IMR-90 (cell line): ENCODE results near the gene CASP2. TPM values are rescaled to one million over a fixed set of nuclear protein-coding genes. Genes with fewer than 3 reads are reported as not detected.

ENCODE experiments used
- ATAC-seq: fragments of 200-7000 bp; cut with Tn5 transposase; 2 replicates; pipeline ENCODE4 v1.9.1; 2020; ENCODE audit warnings: low read depth, mild to moderate bottlenecking, moderate library complexity
- BruUV-seq: library from RNA; stranded (reverse); fragments of 400-500 nt; replicated peaks from 2 replicates; lab custom pipeline; 2021; lab: Mats Ljungman, UMichigan
- CTCF ChIA-PET: fragments of 300-600 bp; formaldehyde crosslinking; extraction: SDS; loops from one replicate; lab custom pipeline; 2021; ENCODE audit warnings: antibody characterized with exemption; lab: Yijun Ruan, JAX
- POLR2A ChIA-PET: fragments of 300-600 bp; sonication (Branson Sonifier 250); formaldehyde crosslinking; loops from one replicate; lab custom pipeline; 2022; ENCODE audit warnings: antibody characterized with exemption; ENCODE audit not compliant: unreplicated experiment; lab: Charles Lee
- DNase-seq: peaks from one replicate; pipeline ENCODE4 v3.0.0; 2013
- H2AFZ ChIP-seq: replicated peaks from 2 replicates; pipeline ENCODE3; 2013; ENCODE audit warnings: low read length, mild to moderate bottlenecking; ENCODE audit not compliant: poor library complexity
- H2AK5ac ChIP-seq: 2 replicates; pipeline ENCODE4 v1.6.1; 2013; ENCODE audit warnings: low read depth, low read length, inconsistent platforms
- H2AK9ac ChIP-seq: replicated peaks from 2 replicates; pipeline ENCODE3; 2013; ENCODE audit warnings: mild to moderate bottlenecking, low read depth, low read length, moderate library complexity; ENCODE audit not compliant: poor library complexity
- H2BK120ac ChIP-seq: 2 replicates; pipeline ENCODE4 v1.6.1; 2013; ENCODE audit warnings: low read depth, low read length, inconsistent platforms
- H2BK15ac ChIP-seq: 3 replicates; pipeline ENCODE4 v1.6.1; 2013; ENCODE audit warnings: low read depth, low read length, inconsistent platforms
- H2BK20ac ChIP-seq: 2 replicates; pipeline ENCODE4 v1.6.1; 2013; ENCODE audit warnings: low read depth, mild to moderate bottlenecking, inconsistent platforms, low read length, moderate library complexity
- H2BK5ac ChIP-seq: 2 replicates; pipeline ENCODE4 v1.6.1; 2013; ENCODE audit warnings: mild to moderate bottlenecking, low read depth, low read length, inconsistent platforms; ENCODE audit not compliant: poor library complexity, severe bottlenecking
- H3K14ac ChIP-seq: replicated peaks from 2 replicates; pipeline ENCODE4 v1.6.1; 2013; ENCODE audit warnings: low read depth, low read length, inconsistent platforms
- H3K18ac ChIP-seq: 2 replicates; pipeline ENCODE4 v1.6.1; 2013; ENCODE audit warnings: low read depth, low read length, control low read depth
- H3K23ac ChIP-seq: 2 replicates; pipeline ENCODE4 v1.6.1; 2013; ENCODE audit warnings: low read depth, low read length, inconsistent platforms
- H3K27ac ChIP-seq: 2 replicates; pipeline ENCODE4 v1.5.1; 2013; ENCODE audit warnings: mild to moderate bottlenecking, control low read depth, low read length; ENCODE audit not compliant: insufficient read depth
- H3K27me3 ChIP-seq: 2 replicates; pipeline ENCODE4 v1.6.1; 2013; ENCODE audit warnings: low read length; ENCODE audit not compliant: control insufficient read depth, insufficient read depth
- H3K36me3 ChIP-seq: 2 replicates; pipeline ENCODE4 v1.6.1; 2013; ENCODE audit warnings: low read length, mixed read lengths; ENCODE audit not compliant: control insufficient read depth, insufficient read depth
- H3K4ac ChIP-seq: 2 replicates; pipeline ENCODE4 v1.6.1; 2013; ENCODE audit warnings: low read depth, low read length, inconsistent platforms
- H3K4me1 ChIP-seq: 2 replicates; pipeline ENCODE4 v1.6.1; 2013; ENCODE audit warnings: low read length, mixed read lengths; ENCODE audit not compliant: control insufficient read depth, insufficient read depth
- H3K4me2 ChIP-seq: 2 replicates; pipeline ENCODE4 v1.6.1; 2013; ENCODE audit warnings: low read depth, mild to moderate bottlenecking, control low read depth, low read length, moderate library complexity
- H3K4me3 ChIP-seq: 2 replicates; pipeline ENCODE4 v1.5.1; 2013; ENCODE audit warnings: low read depth, mild to moderate bottlenecking, control low read depth, low read length, moderate library complexity; ENCODE audit not compliant: insufficient read depth
- H3K56ac ChIP-seq: 2 replicates; pipeline ENCODE4 v1.6.1; 2013; ENCODE audit warnings: low read length, inconsistent platforms; ENCODE audit not compliant: insufficient read depth; ENCODE audit errors: extremely low read depth
- H3K79me1 ChIP-seq, 2 experiments: 2 replicates each; pipeline ENCODE4 v1.6.1; 2013; ENCODE audit warnings: low read length in 2 of 2, inconsistent platforms in 1 of 2, low read depth in 1 of 2
- H3K9ac ChIP-seq: 2 replicates; pipeline ENCODE4 v1.6.1; 2013; ENCODE audit warnings: low read depth, low read length, control low read depth
- H3K9me1 ChIP-seq: 2 replicates; pipeline ENCODE4 v1.6.1; 2013; ENCODE audit warnings: low read length, inconsistent platforms; ENCODE audit not compliant: insufficient read depth
- H3K9me3 ChIP-seq: 2 replicates; pipeline ENCODE4 v1.6.1; 2013; ENCODE audit warnings: low read length; ENCODE audit not compliant: control insufficient read depth, insufficient read depth
- H4K20me1 ChIP-seq: 2 replicates; pipeline ENCODE4 v1.6.1; 2013; ENCODE audit warnings: low read length, inconsistent platforms; ENCODE audit not compliant: insufficient read depth
- H4K5ac ChIP-seq: 2 replicates; pipeline ENCODE4 v1.6.1; 2013; ENCODE audit warnings: mild to moderate bottlenecking, low read depth, low read length, control low read depth
- H4K8ac ChIP-seq, 2 experiments: 2 replicates each; pipeline ENCODE4 v1.6.1; 2013; ENCODE audit warnings: low read depth in 2 of 2, low read length in 2 of 2, control low read depth in 1 of 2, inconsistent platforms in 1 of 2
- H4K91ac ChIP-seq: 2 replicates; pipeline ENCODE4 v1.6.1; 2013; ENCODE audit warnings: low read depth, low read length, inconsistent platforms; ENCODE audit not compliant: insufficient read depth
- MAZ ChIP-seq: IDR thresholded peaks from 2 replicates; pipeline ENCODE4 v1.6.1; 2012; ENCODE audit warnings: low read depth, mild to moderate bottlenecking, low read length, improper control_type of control experiment, moderate library complexity, borderline replicate concordance
- RAD21 ChIP-seq: IDR thresholded peaks from 2 replicates; pipeline ENCODE4 v1.6.1; 2012; ENCODE audit warnings: low read length, improper control_type of control experiment
- WGBS, 2 experiments: methylation state at CpG; one replicate each; pipeline versions ENCODE4 v1.1.5 to v1.1.7; 2013; ENCODE audit warnings: missing lambda C conversion rate in 2 of 2; ENCODE audit not compliant: insufficient read length in 1 of 2; ENCODE audit errors: extremely low coverage in 2 of 2; 5-methylcytosine and 5-hydroxymethylcytosine counted together
- dilution Hi-C: fragments of 300-500 bp; cut with HindIII; formaldehyde crosslinking; loops from one replicate; pipeline ENCODE4 v1.14.3; 2018; ENCODE audit warnings: low sequenced_read_pairs; ENCODE audit not compliant: unreplicated experiment
- in situ Hi-C: fragments of 300-500 bp; cut with MboI; formaldehyde crosslinking; loops from 3 replicates; pipeline ENCODE4 v1.14.3; 2019; ENCODE audit warnings: low sequenced_read_pairs, inconsistent platforms, mixed read lengths
- intact Hi-C: fragments of 100-400 bp; cut with micrococcal nuclease; formaldehyde crosslinking; loops from 2 replicates; pipeline ENCODE4 v1.10.0; 2022
- polyA plus RNA-seq, 3 experiments: library from polyadenylated mRNA; depleted of rRNA; stranded (reverse); fragments of >200 nt; gene quantifications; 2 replicates each; pipeline ENCODE4 v1.2.3, GENCODE V29; 2012; ENCODE audit warnings: low replicate concordance in 1 of 3
- total RNA-seq: library from RNA; depleted of rRNA; stranded (reverse); fragments of >200 nt; gene quantifications from 2 replicates; pipeline ENCODE4 v1.2.3, GENCODE V29; 2012
- TF ChIP-seq, protein P1 (sequence below): fragments of 150-350 bp; IDR thresholded peaks from 2 replicates; pipeline ENCODE4 v1.6.1; 2017; ENCODE audit warnings: mild to moderate bottlenecking, antibody characterized with exemption, low read length, low read depth
- TF ChIP-seq, protein P2 (sequence below): conservative IDR thresholded peaks from 2 replicates; pipeline ENCODE4 v1.5.1; 2012; ENCODE audit warnings: mild to moderate bottlenecking, low read depth, low read length, improper control_type of control experiment

Gene CASP2
- total and polyA plus RNA-seq, 2 of the 4 experiments (the other 2 are of a cell fraction): 15.4 to 25.6 TPM

DNA sequence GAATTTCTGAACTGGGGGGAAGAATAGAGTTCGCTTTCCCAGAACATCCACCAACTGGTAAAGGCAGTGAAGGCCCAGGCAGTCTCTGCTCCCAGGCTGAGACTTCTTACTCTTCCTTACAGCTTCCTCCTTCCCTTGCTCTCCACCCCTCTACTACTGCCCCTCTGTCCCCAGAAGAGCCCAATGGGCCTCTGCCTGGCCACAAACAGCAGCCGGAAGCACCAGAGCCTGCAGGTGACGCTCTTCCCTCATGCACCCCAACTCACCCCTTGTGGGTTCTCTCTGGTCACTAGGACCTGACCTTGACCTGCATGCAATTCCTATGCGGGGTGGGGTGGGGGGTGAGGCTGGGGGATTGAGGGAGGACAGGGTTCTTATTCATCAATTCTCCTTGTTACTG, 57.9 kb downstream of the CASP2 start:
- intact Hi-C loops: no loop called here
- H2AFZ ChIP-seq: no peak overlapping the region

More for the DNA sequence above, 57.9 kb downstream of the CASP2 start:
- no TSS peak for BruUV-seq
- dilution Hi-C loops: no loop called here
- H3K27ac ChIP-seq: no peak overlapping the region
- no CpG with 5 or more reads among the region's 4 CpGs for WGBS, 2 experiments
- H4K91ac ChIP-seq: no peak overlapping the region
- no peak overlapping the region for H2AK9ac ChIP-seq
- no peak overlapping the region for H4K5ac ChIP-seq
- H2BK15ac ChIP-seq: no peak overlapping the region
- in situ Hi-C loops: no loop called here
- H2AK5ac ChIP-seq: no peak overlapping the region
- H3K4me3 ChIP-seq: no peak overlapping the region
- no peaks in the 10 kb centered on the region for H3K36me3 ChIP-seq
- H3K9ac ChIP-seq: no peak overlapping the region
- no peaks in the 10 kb centered on the region for H3K79me1 ChIP-seq
- POLR2A ChIA-PET: no interaction called here
- no peak overlapping the region for H3K4ac ChIP-seq
- H3K56ac ChIP-seq: no peak overlapping the region
- H3K23ac ChIP-seq: no peak overlapping the region
- no peak overlapping the region for H4K8ac ChIP-seq
- no peaks in the 10 kb centered on the region for H4K20me1 ChIP-seq
- H2BK5ac ChIP-seq: no peak overlapping the region
- TF ChIP-seq MAZ (no peak), RAD21 (no peak)
- TF ChIP-seq, protein P1, sequence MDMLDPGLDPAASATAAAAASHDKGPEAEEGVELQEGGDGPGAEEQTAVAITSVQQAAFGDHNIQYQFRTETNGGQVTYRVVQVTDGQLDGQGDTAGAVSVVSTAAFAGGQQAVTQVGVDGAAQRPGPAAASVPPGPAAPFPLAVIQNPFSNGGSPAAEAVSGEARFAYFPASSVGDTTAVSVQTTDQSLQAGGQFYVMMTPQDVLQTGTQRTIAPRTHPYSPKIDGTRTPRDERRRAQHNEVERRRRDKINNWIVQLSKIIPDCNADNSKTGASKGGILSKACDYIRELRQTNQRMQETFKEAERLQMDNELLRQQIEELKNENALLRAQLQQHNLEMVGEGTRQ: no peak
- TF ChIP-seq, protein P2, sequence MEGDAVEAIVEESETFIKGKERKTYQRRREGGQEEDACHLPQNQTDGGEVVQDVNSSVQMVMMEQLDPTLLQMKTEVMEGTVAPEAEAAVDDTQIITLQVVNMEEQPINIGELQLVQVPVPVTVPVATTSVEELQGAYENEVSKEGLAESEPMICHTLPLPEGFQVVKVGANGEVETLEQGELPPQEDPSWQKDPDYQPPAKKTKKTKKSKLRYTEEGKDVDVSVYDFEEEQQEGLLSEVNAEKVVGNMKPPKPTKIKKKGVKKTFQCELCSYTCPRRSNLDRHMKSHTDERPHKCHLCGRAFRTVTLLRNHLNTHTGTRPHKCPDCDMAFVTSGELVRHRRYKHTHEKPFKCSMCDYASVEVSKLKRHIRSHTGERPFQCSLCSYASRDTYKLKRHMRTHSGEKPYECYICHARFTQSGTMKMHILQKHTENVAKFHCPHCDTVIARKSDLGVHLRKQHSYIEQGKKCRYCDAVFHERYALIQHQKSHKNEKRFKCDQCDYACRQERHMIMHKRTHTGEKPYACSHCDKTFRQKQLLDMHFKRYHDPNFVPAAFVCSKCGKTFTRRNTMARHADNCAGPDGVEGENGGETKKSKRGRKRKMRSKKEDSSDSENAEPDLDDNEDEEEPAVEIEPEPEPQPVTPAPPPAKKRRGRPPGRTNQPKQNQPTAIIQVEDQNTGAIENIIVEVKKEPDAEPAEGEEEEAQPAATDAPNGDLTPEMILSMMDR: no peak
- no peak for ATAC-seq
- no peak overlapping the region for H3K4me2 ChIP-seq
- CTCF ChIA-PET: interaction anchor here (1.7 kb wide), 1 partner anchor 11 kb away, joined by 7 read pairs; no protein-coding TSS in a partner anchor
- H3K9me3 ChIP-seq: no peaks in the 10 kb centered on the region
- no peak overlapping the region for H3K14ac ChIP-seq
- no peak overlapping the region for H3K18ac ChIP-seq
- peaks cover 34% of the 10 kb centered on the region for H3K27me3 ChIP-seq
- H2BK120ac ChIP-seq: no peak overlapping the region
- DNase-seq: no peak
- no peaks in the 10 kb centered on the region for H3K4me1 ChIP-seq
- no peak overlapping the region for H2BK20ac ChIP-seq
- no peaks in the 10 kb centered on the region for H3K9me1 ChIP-seq
